ENCODE results near the gene GINS2.

The GINS2 gene

DNA sequence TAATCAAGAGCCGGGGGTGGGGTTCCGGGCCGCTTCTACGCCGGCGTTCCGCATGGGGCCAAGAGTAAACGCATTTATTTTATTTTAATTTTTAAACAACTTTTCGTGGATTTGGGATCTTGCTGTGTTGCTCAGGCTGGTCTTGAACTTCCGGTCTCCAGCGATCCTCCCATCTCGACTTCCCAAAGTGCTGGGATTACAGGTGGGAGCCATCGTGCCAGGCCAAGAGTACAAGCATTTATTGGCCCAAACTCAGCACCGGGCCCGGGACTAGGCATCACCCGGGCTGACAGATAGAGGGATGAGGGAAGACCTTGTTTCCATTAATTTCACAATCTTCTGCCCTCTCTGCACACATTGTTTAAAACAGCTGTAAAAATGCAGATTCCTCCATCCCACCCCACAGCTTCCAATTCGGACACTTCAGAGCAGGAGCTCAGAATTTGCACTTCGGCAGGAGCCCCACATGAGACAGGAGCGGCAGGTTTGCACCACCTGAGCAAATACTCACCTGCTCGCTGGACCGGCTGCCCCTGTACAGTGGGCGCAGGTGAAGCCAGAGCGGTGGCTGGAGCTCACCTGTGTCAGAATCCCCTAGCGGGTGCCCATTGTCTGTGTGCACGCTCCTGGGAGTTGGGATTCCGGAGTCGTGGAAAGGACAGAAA lies 663 bp upstream of the GINS2 start:
- no peak for DNase-seq (ENCODE audit: low read depth)

- no peak for DNase-seq (ENCODE audit: low read depth)
Measured at GRCh38 chr16:85687651-85688471, 893 bp downstream of the GINS2 start.

DNA sequence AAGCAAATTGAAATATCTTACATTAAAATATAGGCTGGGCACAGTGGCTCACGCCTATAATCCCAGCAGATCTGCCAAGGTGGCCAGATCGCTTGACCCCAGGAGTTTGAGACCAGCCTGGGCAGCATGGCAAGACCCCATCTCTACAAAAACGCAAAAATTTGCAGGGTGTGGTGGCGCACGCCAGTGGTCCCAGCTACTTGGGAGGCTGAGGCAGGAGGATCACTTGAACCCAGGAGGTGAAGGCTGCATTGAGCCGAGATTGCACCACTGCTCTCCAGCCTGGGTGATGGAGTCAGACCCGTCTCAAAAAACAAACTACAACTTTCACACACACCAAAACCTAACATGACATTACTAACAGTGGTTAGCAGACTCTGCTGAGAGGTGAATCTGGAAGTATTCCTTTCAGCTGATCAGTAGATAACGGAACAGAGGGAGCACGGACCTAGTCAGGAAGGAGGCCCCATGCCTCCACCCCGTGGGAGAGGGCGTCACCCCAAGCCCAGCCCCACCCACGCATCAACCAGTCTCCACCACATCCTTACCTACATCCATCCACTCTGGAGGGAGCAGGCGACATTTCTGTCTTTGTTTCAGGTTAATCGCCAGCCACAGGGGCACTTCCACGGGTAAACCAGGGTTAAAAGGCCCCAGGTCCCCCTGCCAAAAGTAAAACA lies 1.7 kb downstream of the GINS2 start:
- no peak for DNase-seq (ENCODE audit: low read depth)

DNA sequence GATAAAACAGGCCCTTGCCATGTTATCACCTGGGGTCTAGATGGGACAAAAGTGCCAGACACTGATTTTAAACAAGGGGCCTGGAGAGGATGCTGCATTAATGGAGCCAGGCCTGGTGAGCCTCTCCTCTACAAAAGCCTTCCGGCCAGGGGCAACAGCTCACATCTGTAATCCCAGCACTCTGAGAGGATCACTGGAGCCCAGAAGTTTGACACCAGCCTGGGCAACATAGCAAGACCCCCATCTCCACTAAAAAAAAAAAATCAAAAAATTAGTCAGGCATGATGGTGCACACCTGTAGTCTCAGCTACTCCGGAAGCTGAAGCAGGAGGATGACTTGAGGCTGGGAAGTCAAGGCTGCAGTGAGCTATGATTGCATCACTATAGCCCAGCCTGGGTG lies 3.5 kb downstream of the GINS2 start:
- no peak for DNase-seq (ENCODE audit: low read depth)

DNA sequence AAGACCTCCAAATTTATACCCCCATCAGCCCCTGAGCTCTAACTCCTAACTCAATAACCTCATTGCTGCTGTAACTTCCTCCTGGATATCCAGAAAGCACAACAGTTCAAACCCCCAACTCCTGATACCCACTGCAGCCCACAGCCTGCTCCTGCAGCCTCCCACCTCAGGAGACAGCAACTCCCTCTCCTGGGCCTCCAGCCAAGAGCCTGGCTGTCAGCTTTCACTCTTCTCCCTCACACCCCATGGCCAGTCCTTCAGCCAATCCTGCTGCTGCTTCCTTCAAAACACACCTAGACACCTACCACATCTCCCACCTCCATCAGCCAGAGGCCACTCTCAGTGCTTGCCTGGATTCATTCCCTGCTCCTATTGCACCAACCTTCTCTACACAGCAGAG lies 5.4 kb downstream of the GINS2 start:
- DNase-seq (ENCODE audit: low read depth) = no peak

DNA sequence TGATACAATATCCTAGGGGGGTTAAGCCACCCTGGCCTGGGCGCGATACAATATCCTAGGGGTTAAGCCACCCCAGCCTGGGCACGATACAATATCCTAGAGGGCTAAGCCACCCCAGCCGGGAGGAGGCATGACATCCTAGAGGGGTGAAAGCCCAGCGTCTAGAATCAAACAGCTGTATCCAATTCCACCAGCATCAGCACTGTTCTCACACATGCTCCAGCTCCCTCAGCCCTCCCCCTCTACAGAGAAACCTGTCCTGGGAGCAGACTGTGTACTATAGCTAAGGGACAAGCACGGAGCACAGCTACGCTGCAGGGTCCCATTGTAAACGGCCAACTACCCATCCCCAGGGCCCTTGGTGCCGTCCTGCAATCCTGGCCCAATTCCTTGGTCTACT lies 6.2 kb downstream of the GINS2 start:
- no peak for DNase-seq (ENCODE audit: low read depth)

DNA sequence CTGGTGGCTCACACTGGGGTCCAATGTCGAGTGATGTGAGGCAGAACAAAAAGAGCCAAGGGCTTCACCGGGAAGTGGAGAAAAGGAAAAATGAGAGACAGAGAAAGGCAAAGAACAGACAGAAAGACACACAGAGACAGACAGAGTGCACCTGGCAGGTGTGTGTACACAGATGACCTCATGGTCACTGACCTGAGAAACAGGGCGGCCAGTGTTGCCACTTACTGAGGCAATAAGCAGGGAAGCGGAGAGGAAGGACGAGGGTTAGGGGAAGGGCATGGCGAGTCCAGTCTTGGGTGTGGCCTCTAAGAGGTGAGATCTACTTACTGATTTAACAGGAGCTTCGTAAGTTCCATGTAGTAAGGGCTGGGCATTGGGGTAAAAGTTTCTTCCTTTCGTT lies 7.5 kb downstream of the GINS2 start:
- DNase-seq (ENCODE audit: low read depth) = no peak

DNA sequence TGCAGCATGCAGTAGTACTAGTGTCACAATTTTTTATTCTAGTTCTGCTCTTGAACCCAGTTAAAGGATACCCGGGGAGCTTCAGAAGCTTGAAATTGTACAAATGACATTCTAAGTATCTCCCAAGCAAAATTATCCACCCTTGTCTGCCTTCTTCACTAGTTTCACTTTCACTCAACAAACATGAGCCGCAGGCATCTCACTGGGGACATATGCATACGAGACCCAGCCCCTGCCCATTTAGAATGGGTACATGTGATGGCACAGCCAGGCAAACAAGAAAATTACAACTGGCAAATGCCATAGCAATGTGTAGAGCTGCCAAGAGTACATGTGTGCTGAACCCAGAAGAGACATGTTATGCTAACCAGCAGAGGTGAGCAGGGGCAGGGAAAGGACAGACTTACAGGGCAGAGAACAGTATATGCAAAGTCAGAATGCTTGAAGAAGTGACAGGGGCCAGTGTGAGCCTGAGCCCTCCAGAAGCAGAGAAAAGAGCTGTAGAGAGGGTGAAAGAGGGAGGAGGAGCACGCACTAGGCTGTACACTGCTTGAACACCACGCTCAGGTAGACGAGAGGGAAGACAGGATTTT lies 8.3 kb downstream of the GINS2 start:
- no peak for DNase-seq (ENCODE audit: low read depth)

DNA sequence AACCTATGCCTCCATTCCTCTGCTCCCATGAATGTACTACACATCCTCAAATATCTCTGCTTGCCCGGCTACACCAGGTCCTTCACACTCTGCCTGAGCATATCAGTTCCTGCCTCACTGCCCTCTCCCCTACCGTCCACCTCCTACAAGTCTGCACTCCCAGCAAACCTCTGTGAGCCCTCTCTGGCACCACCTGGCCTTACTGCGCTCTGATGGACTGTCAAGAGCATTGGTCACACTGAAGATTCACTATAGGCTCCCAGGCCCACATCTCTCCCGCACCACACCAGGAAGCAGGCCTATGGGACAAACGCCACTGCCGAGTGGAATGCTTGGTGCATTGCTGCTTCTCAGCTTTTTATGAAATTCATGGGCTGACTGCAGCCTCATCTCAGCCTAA lies 8.9 kb downstream of the GINS2 start:
- DNase-seq (ENCODE audit: low read depth) = no peak

DNA sequence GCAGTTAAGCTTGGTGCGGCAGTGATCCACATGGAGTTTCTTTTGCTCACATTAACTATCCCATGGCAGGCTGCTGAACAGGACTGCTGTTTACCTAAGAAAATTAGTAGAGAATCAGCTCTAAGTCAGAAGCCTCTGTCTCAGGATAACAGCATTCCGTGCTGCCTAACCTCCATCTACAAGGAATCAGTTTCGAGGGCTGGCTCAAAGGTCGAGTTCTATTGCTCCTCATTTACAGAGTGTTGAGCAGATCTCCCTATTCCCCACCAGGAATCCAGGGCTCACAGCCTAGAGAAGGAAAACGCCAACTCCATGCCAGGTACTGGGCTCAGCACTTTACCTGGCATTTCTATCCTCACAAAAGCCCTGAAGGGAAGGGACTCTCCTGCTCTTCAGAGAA lies 9.9 kb downstream of the GINS2 start:
- DNase-seq (ENCODE audit: low read depth) = no peak

DNA sequence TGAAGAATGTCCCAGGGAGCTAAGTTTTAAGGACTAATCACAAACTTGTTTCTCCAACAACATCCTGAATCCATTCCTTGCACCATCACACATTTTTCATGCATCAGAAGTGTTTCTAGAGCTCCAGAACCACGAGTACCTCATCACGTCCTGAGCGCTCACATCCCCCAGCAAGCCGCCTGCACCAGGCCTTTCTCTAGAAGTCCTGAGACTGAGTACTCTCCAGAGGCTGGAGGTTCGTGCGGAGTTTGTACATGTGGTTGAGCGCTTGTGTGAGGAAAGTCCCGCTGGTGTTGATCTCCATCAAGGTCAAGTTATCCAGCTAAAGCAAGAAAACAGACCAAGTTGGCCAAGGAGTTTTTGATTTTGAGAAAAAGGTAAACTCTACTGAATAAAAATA lies 10.7 kb downstream of the GINS2 start:
- no peak for DNase-seq (ENCODE audit: low read depth)

- DNase-seq (ENCODE audit: low read depth) = no peak
Measured at GRCh38 chr16:85677383-85677967, 11.3 kb downstream of the GINS2 start.

GRCh38 chr16:85676466-85676865 lies 12.3 kb downstream of the GINS2 start:
- no peak for DNase-seq (ENCODE audit: low read depth)

DNA sequence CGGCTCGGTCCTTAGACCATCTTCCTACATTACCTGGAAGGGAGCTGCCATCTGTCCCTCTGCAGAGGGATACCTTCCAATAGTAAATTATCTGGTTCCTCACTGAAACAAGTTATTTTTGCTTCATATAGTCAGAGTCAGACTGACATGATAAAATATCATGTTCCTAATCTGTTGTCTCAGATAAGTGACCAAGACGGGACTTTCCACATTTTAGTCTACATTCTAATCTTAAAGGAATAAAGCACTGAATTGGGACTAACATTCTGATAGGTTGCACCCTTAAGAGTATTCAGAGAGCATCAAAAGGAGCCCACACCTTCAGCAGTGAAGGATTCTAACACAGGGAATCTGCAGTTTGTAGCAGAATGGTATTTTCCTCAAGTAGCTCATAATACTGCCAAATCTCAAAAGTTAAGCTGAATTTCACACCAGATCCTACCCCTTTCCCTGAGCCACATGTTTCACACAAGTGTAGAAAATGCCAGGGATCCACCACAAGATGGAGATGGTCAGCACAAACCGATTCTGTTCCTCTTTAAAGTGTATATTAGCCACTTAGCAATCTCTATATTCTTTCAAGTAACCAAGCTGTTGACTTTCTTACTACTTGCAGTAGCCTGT lies 13.4 kb downstream of the GINS2 start:
- DNase-seq (ENCODE audit: low read depth) = no peak

GRCh38 chr16:85674828-85675227 lies 13.9 kb downstream of the GINS2 start:
- DNase-seq (ENCODE audit: low read depth) = no peak

GRCh38 chr16:85674418-85674755 lies 14.4 kb downstream of the GINS2 start:
- DNase-seq (ENCODE audit: low read depth) = no peak

DNA sequence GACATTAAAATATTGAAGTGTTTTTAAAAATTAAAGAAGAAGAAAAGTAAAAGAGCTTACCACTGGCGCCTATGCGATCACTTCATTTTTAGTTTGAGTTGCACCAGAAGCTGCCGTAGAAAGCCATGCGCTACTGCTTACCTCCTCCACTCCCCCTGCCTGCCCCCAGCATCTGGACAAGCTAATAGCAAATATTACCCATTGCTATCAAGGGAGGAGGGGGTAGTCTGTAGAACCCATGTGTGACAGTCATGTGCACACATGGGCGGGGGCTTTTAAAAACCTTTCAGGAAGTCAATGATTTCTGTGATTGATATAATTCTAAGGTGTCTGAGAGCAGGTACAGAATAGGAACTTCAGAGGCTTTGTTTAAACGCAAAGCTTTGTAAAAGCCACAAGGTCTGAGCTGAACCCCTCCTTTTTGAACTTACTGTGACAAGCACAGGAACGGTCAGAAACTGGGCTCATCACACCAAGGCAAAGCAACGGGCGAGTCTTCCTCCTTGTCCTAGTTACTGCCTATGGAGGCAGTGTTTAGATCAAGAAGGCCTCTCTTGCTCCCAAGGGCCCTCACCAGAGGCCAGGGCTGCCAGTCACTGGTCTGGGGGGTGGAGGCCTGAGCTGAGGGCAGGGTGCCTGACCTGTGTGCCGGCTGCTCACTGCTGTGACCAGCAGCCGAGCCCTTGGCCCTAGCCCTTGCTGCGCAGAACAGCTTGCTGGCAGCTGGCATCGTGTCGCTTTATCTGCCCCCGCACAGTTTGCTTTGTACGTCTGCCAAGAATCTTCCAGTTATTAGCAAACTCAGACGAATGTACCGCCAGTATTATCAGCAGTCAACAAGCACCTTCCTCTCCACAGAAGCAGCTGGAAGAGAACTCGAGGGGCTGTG lies 15.0 kb downstream of the GINS2 start:
- DNase-seq (ENCODE audit: low read depth) = no peak

- DNase-seq (ENCODE audit: low read depth) = no peak
Measured at GRCh38 chr16:85670840-85671239, 17.9 kb downstream of the GINS2 start.

DNA sequence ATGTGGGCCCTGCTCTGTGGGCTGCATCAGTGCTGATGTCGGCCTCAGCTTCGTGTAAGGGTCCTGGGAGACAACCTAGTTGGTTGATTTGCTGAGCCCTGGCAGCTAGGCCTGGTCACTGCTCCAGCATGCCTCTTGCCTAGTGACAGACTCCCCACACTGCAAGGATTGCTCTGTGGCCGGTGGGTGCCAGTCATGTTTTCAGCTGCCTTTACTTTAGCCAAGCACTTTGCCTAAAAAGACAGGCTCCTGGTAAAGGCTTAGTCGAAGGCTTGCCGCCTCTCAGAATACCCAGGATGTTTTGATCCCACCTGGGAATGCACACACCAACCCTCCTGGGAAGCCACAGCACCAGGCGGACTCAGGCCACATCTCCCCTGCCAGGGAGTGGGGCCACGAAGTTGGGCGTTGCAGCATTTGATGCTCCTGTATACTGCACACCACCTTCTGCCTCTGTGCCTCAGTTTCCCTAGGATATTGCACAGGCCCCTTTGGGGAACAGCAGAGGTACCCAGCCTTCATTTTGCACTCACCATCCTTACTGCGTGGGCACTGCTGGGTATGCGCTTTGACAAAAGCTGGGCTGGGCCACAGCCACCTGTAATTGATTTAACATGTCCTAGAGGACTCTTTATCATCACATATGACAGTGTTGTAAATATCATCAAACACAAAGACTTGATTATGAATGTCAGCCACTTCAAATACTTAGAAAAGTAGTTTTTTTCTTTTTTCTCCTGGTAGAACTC lies 19.9 kb downstream of the GINS2 start:
- DNase-seq (ENCODE audit: low read depth) = no peak

GRCh38 chr16:85667841-85668413 lies 20.8 kb downstream of the GINS2 start:
- no peak for DNase-seq (ENCODE audit: low read depth)
